SK-N-SH (cell line): ENCODE measurements around the gene FAM76A. TPM values are rescaled to one million over a fixed set of nuclear protein-coding genes. Genes with fewer than 3 reads are reported as not detected.
A peak's percentile ranks its signal among the peaks of the same experiment; 100 is the strongest.

Source experiments
- CTCF ChIA-PET: fragments of 300-600, 350-600 bp; formaldehyde crosslinking; extraction: SDS; loops from one replicate; lab custom pipeline; 2021; lab: Yijun Ruan, JAX
- POLR2A ChIA-PET: fragments of 350-600 bp; sonication (Branson Sonifier 250); formaldehyde crosslinking; extraction: SDS; loops from one replicate; lab custom pipeline; 2020; ENCODE audit warnings: antibody characterized with exemption, inconsistent platforms; lab: Yijun Ruan, JAX
- DNase-seq: peaks from one replicate; pipeline ENCODE4 v3.0.0; 2012
- H2AFZ ChIP-seq: fragments of 200-600 bp; sonication (generic); 2 replicates; pipeline ENCODE4 v1.8.1; 2016; ENCODE audit warnings: antibody characterized with exemption, mild to moderate bottlenecking, low read depth
- H3F3A ChIP-seq: fragments of 200-600 bp; sonication (generic); replicated peaks from 2 replicates; pipeline ENCODE3; 2016; ENCODE audit warnings: antibody characterized with exemption, mild to moderate bottlenecking; ENCODE audit not compliant: insufficient read depth
- H3K27ac ChIP-seq, 2 experiments: fragments of 200-500 bp in 1 of 2; fragments of 200-600 bp in 1 of 2; sonication (Bioruptor generic) in 1 of 2; sonication (generic), shearing (Covaris generic) in 1 of 2; 2 replicates each; pipeline versions ENCODE4 v1.5.1 to v1.6.1; 2014 to 2016; ENCODE audit warnings: low read depth in 2 of 2, inconsistent platforms in 1 of 2, low read length in 1 of 2, mild to moderate bottlenecking in 1 of 2, mixed read lengths in 1 of 2
- H3K27me3 ChIP-seq: fragments of 200-600 bp; sonication (generic), shearing (Covaris generic); 2 replicates; pipeline ENCODE4 v1.6.1; 2016; ENCODE audit warnings: mixed run types; ENCODE audit not compliant: insufficient read depth
- H3K36me3 ChIP-seq, 2 experiments: fragments of 200-500 bp in 1 of 2; fragments of 200-600 bp in 1 of 2; sonication (Bioruptor generic) in 1 of 2; sonication (generic) in 1 of 2; replicated peaks in 1 of 2; 2 replicates each; pipeline versions ENCODE3 to v1.5.1; 2014 to 2016; ENCODE audit warnings: low read length in 1 of 2, mild to moderate bottlenecking in 1 of 2; ENCODE audit not compliant: insufficient read depth in 2 of 2, control insufficient read depth in 1 of 2
- H3K4me1 ChIP-seq, 2 experiments: fragments of 200-500 bp in 1 of 2; fragments of 200-600 bp in 1 of 2; sonication (Bioruptor generic) in 1 of 2; sonication (generic), shearing (Covaris generic) in 1 of 2; 2 replicates each; pipeline versions ENCODE4 v1.5.1 to v1.6.1; 2014 to 2016; ENCODE audit warnings: low read depth in 1 of 2, low read length in 1 of 2, mixed run types in 1 of 2; ENCODE audit not compliant: insufficient read depth in 2 of 2, control insufficient read depth in 1 of 2
- H3K4me2 ChIP-seq: fragments of 200-600 bp; sonication (generic), shearing (Covaris generic); 2 replicates; pipeline ENCODE4 v1.6.1; 2017; ENCODE audit warnings: mixed run types
- H3K4me3 ChIP-seq, 2 experiments: fragments of 200-500 bp in 1 of 2; fragments of 200-600 bp in 1 of 2; sonication (Bioruptor generic) in 1 of 2; sonication (generic), shearing (Covaris generic) in 1 of 2; 2 replicates each; pipeline versions ENCODE4 v1.5.1 to v1.8.1; 2014 to 2016; ENCODE audit warnings: low read depth in 2 of 2, inconsistent platforms in 1 of 2, low read length in 1 of 2, mild to moderate bottlenecking in 1 of 2, mixed read lengths in 1 of 2, moderate library complexity in 1 of 2
- H3K79me2 ChIP-seq: fragments of 200-600 bp; sonication (generic); 2 replicates; pipeline ENCODE4 v1.8.1; 2017; ENCODE audit warnings: mild to moderate bottlenecking; ENCODE audit not compliant: insufficient read depth
- H3K9ac ChIP-seq: fragments of 200-600 bp; sonication (generic); 2 replicates; pipeline ENCODE4 v1.6.1; 2017; ENCODE audit warnings: mixed run types
- H3K9me2 ChIP-seq: fragments of 200-600 bp; sonication (generic); 2 replicates; pipeline ENCODE4 v1.6.1; 2017; ENCODE audit warnings: mixed run types
- H3K9me3 ChIP-seq: fragments of 200-600 bp; sonication (generic); 2 replicates; pipeline ENCODE4 v1.6.1; 2017; ENCODE audit warnings: mixed run types, mild to moderate bottlenecking, moderate library complexity
- H4K20me1 ChIP-seq: fragments of 200-600 bp; sonication (generic); 2 replicates; pipeline ENCODE4 v1.6.1; 2017; ENCODE audit warnings: mild to moderate bottlenecking, mixed run types; ENCODE audit not compliant: insufficient read depth
- CHD2 ChIP-seq: fragments of 150-350 bp; IDR thresholded peaks from 2 replicates; pipeline ENCODE4 v1.6.1; 2018; ENCODE audit warnings: low read length; ENCODE audit not compliant: partially characterized antibody
- ELF1 ChIP-seq: IDR thresholded peaks from 2 replicates; pipeline ENCODE4 v1.4.0; 2012
- EP300 ChIP-seq, 2 experiments: IDR thresholded peaks; 2 replicates each; pipeline versions ENCODE4 v1.4.0 to v1.6.1; 2012; ENCODE audit warnings: borderline replicate concordance in 1 of 2, low read depth in 1 of 2, low read length in 1 of 2
- EZH2phosphoT487 ChIP-seq: fragments of 200-600 bp; sonication (generic); IDR thresholded peaks from 2 replicates; pipeline ENCODE4 v1.6.1; 2017; ENCODE audit warnings: low read depth, mixed run types, mild to moderate bottlenecking, antibody characterized with exemption, moderate library complexity, borderline replicate concordance
- FOSL2 ChIP-seq: IDR thresholded peaks from 2 replicates; pipeline ENCODE4 v1.4.0; 2012; ENCODE audit warnings: low read depth, mild to moderate bottlenecking, moderate library complexity, borderline replicate concordance
- FOXM1 ChIP-seq: IDR thresholded peaks from 2 replicates; pipeline ENCODE4 v1.4.0; 2012; ENCODE audit warnings: low read depth, mild to moderate bottlenecking
- GATA2 ChIP-seq: sonication (generic); formaldehyde crosslinking; IDR thresholded peaks from 2 replicates; pipeline ENCODE4 v1.5.0; 2020; ENCODE audit warnings: mild to moderate bottlenecking, missing genetic modification reagents
- JUND ChIP-seq: IDR thresholded peaks from 2 replicates; pipeline ENCODE4 v1.4.0; 2012
- MEF2A ChIP-seq: IDR thresholded peaks from 2 replicates; pipeline ENCODE4 v1.4.0; 2012; ENCODE audit warnings: low read depth, borderline replicate concordance
- POLR2AphosphoS5 ChIP-seq: IDR thresholded peaks from 2 replicates; pipeline ENCODE4 v1.6.1; 2012; ENCODE audit warnings: low read depth, low read length
- RAD21 ChIP-seq: IDR thresholded peaks from 2 replicates; pipeline ENCODE4 v1.6.1; 2012; ENCODE audit warnings: mild to moderate bottlenecking, low read length
- RCOR1 ChIP-seq: fragments of 150-350 bp; IDR thresholded peaks from 2 replicates; pipeline ENCODE4 v1.6.1; 2017; ENCODE audit warnings: antibody characterized with exemption, low read length
- SMC3 ChIP-seq: IDR thresholded peaks from 2 replicates; pipeline ENCODE4 v1.6.1; 2012; ENCODE audit warnings: low read depth, low read length, improper control_type of control experiment
- TEAD4 ChIP-seq: IDR thresholded peaks from 2 replicates; pipeline ENCODE4 v1.4.0; 2012; ENCODE audit warnings: mild to moderate bottlenecking, borderline replicate concordance; ENCODE audit not compliant: insufficient read depth
- WGBS: methylation state at CpG from one replicate; pipeline ENCODE4 v1.1.6; 2017; ENCODE audit warnings: low lambda C conversion rate; 5-methylcytosine and 5-hydroxymethylcytosine counted together
- polyA plus RNA-seq, 3 experiments: library from polyadenylated mRNA; depleted of rRNA; stranded (reverse); fragments of >200 nt; gene quantifications; 2 replicates each; pipeline ENCODE4 v1.2.3, GENCODE V29; 2012
- TF ChIP-seq, protein P1 (sequence below): fragments of 200-600 bp; sonication (generic); IDR thresholded peaks from 2 replicates; pipeline ENCODE4 v1.6.1; 2017; ENCODE audit warnings: antibody characterized with exemption, mild to moderate bottlenecking, moderate library complexity
- TF ChIP-seq, protein P2 (sequence below): IDR thresholded peaks from 2 replicates; pipeline ENCODE4 v1.4.0; 2012; ENCODE audit warnings: low read depth, borderline replicate concordance
- TF ChIP-seq, protein P3 (sequence below): IDR thresholded peaks from 2 replicates; pipeline ENCODE4; 2012

FAM76A gene
- polyA plus RNA-seq, 1 of the 3 experiments (the other 2 are of a cell fraction) = 2.9 TPM

DNA sequence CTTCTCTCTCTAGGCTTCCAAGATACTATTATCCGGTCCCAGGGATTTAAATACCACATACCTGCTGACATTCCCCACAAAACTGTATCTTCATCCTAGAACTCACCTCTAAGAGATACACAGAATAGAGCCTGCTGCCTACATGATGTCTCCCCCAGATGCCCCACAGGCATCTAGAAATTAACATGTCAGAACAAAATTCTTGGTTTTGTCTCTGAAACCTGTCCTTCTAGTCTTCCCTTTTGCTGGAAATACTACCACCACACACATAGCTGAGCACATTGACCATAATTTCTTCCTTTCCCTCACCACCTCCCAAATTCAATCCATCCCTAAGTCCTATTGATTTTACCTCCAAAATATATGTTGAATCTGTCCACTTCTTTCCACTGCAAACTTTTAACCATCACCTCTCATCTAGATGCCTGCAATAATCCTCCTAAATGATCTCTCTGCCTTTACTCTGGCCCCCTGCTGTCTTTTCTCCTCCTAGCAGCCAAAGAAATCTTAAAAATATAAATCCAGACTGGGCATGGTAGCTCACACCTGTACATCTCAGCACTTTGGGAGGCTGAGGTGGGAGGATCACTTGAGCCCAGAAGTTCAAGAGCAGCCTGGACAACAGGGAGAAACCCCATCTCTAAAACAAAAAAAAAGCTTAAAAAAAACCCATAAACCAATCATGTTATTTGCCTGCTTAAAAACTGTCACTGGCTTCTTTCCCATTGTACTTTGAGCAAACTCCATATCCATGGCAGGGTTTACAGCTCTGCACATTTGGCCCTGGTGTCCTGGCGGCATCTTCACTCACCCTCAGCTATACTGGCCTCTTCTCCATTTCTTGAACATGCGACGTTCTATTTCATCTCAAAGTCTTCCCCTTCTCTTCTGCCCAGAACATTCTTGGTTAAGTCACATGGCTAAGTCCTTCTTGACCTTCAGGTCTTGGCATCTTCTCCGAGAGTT lies 6.2 kb upstream of the FAM76A start:
- Histone ChIP-seq H3K9ac (no peak overlapping the region), H3K27me3 (peaks cover 3% of the 10 kb centered on the region; the same call in 1 of the 2 replicates), H3K4me2 (no peak overlapping the region), H3F3A (no peaks in the 10 kb centered on the region), H3K79me2 (no peaks in the 10 kb centered on the region), H3K9me2 (no peaks in the 10 kb centered on the region), H4K20me1 (no peaks in the 10 kb centered on the region), H3K4me3 (no peak overlapping the region), H3K27ac (no peak overlapping the region), H2AFZ (no peak overlapping the region), H3K36me3 (no peaks in the 10 kb centered on the region), H3K9me3 (no peaks in the 10 kb centered on the region), H3K4me1 (no peaks in the 10 kb centered on the region)
- POLR2A ChIA-PET = interaction anchor here (0.8 kb wide), 1 partner anchor 111 kb away, joined by 3 read pairs; the partner anchor contains the start of gene PPP1R8
- DNase-seq = peak; percentile 24
- CTCF ChIA-PET = interaction anchor here (0.6 to 1.8 kb wide), 8 partner anchors 8 to 51 kb away, joined by 3 to 10 read pairs (median 4); partner anchors contain the start of gene IFI6
- TF ChIP-seq, protein P1, sequence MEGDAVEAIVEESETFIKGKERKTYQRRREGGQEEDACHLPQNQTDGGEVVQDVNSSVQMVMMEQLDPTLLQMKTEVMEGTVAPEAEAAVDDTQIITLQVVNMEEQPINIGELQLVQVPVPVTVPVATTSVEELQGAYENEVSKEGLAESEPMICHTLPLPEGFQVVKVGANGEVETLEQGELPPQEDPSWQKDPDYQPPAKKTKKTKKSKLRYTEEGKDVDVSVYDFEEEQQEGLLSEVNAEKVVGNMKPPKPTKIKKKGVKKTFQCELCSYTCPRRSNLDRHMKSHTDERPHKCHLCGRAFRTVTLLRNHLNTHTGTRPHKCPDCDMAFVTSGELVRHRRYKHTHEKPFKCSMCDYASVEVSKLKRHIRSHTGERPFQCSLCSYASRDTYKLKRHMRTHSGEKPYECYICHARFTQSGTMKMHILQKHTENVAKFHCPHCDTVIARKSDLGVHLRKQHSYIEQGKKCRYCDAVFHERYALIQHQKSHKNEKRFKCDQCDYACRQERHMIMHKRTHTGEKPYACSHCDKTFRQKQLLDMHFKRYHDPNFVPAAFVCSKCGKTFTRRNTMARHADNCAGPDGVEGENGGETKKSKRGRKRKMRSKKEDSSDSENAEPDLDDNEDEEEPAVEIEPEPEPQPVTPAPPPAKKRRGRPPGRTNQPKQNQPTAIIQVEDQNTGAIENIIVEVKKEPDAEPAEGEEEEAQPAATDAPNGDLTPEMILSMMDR = peak; percentile 49
- TF ChIP-seq RAD21 = peak; percentile 38
- no peak for TF ChIP-seq FOSL2
- TF ChIP-seq SMC3 = peak; percentile 2; the same call in 1 of the 2 replicates
- WGBS = 75% methylated on average over 5 of the region's 5 CpGs

DNA sequence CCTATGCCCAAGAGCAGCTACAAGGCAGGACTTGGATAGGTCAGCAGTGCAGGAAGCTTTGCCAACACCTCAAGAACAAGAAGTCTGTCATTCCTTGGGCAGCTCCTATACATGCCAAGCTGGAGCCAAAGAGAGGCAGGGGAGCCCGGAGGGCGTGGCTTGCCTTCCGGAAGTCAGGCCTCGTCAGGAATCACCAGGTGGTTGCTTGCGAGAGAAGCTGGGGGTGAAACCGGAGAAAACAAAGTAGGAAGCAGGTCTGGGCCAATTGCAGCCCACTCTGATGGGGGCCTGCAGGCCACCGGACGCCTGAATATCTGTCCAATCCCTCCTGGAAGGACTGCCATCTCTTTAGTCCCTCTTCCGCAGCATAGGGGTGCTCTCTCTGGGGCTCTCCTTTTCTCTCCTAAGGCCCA lies 794 bp upstream of the FAM76A start:
- Histone ChIP-seq H3K9me2 (no peaks in the 10 kb centered on the region), H3K27me3 (no peaks in the 10 kb centered on the region), H3K4me2 (peak overlapping the region; percentile 54), H3K9me3 (no peaks in the 10 kb centered on the region), H2AFZ (peak overlapping the region; percentile 100), H3K36me3 (peaks cover 0 to 9% of the 10 kb centered on the region in 2 experiments), H3K27ac (peak overlapping the region; percentile 62 to 67), H3F3A (no peaks in the 10 kb centered on the region), H3K4me1 (peaks cover 3 to 5% of the 10 kb centered on the region in 2 experiments; a peak in 2 of 4 replicates), H3K9ac (peak overlapping the region; percentile 49; the same call in 1 of the 2 replicates), H3K79me2 (peaks cover 22% of the 10 kb centered on the region), H3K4me3 (peak overlapping the region in 1 of 2 experiments; percentile 33; a peak in 2 of 4 replicates), H4K20me1 (no peaks in the 10 kb centered on the region)
- no peak for TF ChIP-seq POLR2AphosphoS5
- no peak for TF ChIP-seq FOXM1
- TF ChIP-seq EZH2phosphoT487 = no peak
- no peak for TF ChIP-seq MEF2A
- no peak for TF ChIP-seq JUND
- TF ChIP-seq CHD2 = no peak
- TF ChIP-seq, protein P2, sequence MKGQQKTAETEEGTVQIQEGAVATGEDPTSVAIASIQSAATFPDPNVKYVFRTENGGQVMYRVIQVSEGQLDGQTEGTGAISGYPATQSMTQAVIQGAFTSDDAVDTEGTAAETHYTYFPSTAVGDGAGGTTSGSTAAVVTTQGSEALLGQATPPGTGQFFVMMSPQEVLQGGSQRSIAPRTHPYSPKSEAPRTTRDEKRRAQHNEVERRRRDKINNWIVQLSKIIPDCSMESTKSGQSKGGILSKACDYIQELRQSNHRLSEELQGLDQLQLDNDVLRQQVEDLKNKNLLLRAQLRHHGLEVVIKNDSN = no peak
- no peak for TF ChIP-seq GATA2 (CRISPR knock-in tag)
- TF ChIP-seq ELF1 = no peak
- no peak for TF ChIP-seq RCOR1
- TF ChIP-seq, protein P3, sequence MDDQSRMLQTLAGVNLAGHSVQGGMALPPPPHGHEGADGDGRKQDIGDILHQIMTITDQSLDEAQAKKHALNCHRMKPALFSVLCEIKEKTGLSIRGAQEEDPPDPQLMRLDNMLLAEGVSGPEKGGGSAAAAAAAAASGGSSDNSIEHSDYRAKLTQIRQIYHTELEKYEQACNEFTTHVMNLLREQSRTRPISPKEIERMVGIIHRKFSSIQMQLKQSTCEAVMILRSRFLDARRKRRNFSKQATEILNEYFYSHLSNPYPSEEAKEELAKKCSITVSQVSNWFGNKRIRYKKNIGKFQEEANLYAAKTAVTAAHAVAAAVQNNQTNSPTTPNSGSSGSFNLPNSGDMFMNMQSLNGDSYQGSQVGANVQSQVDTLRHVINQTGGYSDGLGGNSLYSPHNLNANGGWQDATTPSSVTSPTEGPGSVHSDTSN = no peak
- no peak for TF ChIP-seq TEAD4
- no peak for TF ChIP-seq FOSL2
- TF ChIP-seq EP300 (IDR thresholded peaks at IDR 0.05; ENCODE audit: borderline replicate concordance in 1 of 2, low read depth in 1 of 2, low read length in 1 of 2) = no peak
- WGBS = 98% methylated on average over 6 of the region's 9 CpGs
- ChIA-PET CTCF (interaction anchor here (0.8 to 1.9 kb wide), 22 partner anchors 10 to 423 kb away, joined by 3 to 27 read pairs (median 4); partner anchors contain the start of genes IFI6, PPP1R8 and STX12), POLR2A (interaction anchor here (0.7 to 1.6 kb wide), 6 partner anchors 13 to 106 kb away, joined by 3 to 9 read pairs (median 3); partner anchors contain the start of genes IFI6, PPP1R8 and STX12)
- peak; percentile 9 for DNase-seq
